GM18508 (cell line): Measurements from ENCODE around the gene PI4K2B.
"Not testable (repeated sequence)": the region's sequence is repeated elsewhere in the genome, so short reads cannot be mapped to it uniquely, and the experiment has no call there.

Experiments used
- ATAC-seq: cut with Tn5 transposase; IDR thresholded peaks from one replicate; pipeline ENCODE4 v1.9.1; 2021; ENCODE audit warnings: moderate number of reproducible peaks; ENCODE audit not compliant: insufficient read depth, unreplicated experiment

Gene PI4K2B

GRCh38 chr4:25302626-25303025, 68.8 kb downstream of the PI4K2B start:
- ATAC-seq: no peak

- ATAC-seq: no peak
These were observed 69.7 kb downstream of the PI4K2B start for GRCh38 chr4:25303578-25303977.

DNA sequence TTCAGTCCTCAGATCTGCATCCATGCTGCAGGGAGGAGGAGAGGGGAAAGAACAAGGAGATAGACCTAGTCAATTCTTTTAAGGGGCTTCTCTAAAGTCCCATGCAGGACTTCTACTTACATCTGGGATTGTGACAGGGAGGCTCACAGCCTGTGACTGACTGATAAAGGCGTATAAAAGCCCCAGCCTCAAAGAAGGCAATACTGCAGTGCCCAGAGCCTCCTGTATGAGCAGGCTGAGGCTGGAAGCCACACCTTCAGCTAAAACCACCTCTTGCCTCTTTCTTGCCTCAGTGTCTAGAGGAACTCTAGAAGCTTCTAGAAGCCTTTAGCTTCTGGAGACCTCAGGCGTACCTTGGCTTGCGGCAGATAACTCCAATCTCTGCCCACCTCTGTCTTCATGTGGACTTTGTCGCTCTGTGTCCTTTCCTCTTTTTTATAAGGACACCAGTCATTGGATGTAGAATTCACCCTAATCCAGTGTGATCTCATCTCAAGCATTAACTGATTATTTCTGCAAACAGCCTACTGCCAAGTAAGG, 72.8 kb downstream of the PI4K2B start:
- ATAC-seq: no peak

DNA sequence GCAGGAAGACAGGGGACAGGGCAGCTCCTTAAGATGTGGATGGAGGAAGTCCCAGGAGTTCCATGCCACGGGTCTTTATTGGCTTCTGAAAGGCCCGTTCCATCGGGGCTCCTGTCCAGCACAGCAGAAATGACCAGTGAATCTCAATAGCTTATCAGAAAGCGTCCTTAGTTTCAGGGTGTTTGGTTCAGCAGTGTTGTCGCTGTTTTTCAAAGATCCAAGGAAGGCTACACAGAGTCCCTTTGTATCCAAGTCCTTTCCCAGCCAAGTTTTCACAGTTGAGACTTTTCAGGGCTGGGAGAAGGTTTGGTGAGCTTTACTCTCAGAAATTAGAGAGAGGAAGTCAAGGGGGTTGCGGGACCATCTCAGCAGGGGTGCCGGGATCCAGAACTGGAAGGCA, 73.8 kb downstream of the PI4K2B start:
- ATAC-seq: no peak

DNA sequence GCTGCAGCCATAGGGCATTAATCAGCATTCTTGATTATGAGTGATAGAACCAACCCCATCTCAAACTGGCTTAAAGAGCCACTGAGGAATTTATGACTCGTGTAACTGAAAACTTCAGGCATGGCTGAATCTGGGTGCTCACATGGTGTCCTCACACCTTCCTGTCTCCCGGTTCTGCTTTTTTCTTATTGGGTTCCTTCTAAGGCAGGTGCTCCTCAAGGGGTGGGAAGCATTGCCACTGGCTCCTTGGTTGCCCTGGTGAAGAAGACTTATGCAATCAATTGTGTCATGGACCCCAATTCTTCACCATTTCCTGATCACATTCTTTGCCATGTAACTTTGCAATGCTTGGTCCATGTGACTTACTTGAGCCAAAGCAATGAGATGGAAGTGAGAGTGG, 74.5 kb downstream of the PI4K2B start:
- ATAC-seq: no peak

DNA sequence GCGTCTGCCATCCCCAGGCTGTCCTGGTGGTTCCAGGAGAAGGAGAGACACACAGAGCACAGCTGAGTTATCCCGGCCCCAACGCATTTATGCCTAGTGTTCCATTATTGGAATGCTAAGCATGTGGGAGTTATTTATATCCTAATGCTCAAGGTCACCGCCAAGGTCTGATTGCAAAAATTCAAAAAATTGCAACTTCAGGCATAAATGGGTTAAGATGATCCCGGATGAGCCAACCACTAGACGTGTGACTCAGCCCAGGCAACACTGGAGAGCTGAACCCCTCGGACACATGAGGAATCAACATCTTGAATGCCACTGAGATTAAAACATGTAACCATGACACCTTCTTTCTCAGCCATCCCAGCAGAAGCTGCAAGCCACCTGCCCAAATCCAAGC, 74.9 kb downstream of the PI4K2B start:
- ATAC-seq: no peak

- ATAC-seq: peak; percentile 41
These were observed 76.4 kb downstream of the PI4K2B start for GRCh38 chr4:25310066-25310802.

DNA sequence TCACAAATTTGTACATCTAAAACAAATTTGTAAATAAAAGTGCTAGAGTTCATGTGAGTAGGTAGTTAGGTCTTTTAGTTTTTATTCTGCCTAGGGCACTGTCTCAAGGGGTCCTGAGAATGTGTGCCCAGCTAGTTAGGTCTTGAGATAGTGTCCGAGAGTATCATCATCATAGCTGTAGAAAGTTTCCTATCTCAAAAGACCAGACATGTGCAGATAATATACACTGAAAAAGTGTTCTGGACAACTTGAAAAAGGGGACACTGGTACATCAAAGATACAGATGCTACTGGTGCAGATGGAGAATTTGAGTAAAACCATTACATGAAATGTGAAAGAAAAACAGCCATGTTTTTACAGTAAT, 77.0 kb downstream of the PI4K2B start:
- no peak for ATAC-seq

DNA sequence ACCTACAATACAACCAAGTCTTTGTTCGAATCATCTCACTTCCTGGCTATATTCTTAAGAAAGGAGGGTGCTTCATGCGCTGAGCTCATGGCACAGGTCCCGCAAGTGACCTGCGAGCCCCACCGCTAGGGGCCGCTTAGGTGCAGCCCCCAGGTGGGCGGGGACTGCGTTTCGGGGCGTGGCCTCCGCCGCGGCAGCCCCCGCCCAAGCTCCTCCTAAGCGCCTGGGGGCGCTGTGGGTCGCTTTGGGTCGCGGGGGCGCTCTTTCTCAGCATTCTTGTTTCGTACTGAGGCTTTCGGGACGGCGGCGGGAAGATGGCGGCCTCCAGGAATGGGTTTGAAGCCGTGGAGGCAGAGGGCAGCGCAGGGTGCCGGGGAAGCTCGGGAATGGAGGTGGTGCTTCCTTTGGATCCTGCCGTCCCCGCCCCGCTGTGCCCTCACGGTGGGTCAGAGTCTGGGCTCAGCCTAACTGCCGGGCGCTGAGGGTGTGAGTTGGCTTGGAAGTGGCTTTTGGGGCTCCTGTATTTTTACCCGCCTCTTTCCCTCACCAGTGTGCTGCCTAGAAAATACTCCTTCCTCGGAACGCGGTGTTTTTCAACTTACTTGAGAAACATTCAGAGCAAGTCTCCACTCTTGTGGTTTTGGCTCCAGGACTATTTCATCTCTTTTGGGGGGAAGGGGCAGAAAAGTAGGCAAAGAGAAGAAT, 78.8 kb downstream of the PI4K2B start, which contains the start of gene ZCCHC4:
Gene ZCCHC4 (plus strand): TSS at position 279 of the 705 bp plus-strand sequence. CDS start 36 bp downstream, at position 315.
- peak; percentile 74 for ATAC-seq

- no peak for ATAC-seq
These were observed 79.5 kb downstream of the PI4K2B start for GRCh38 chr4:25313201-25313895.

GRCh38 chr4:25320336-25320735, 86.5 kb downstream of the PI4K2B start:
- no peak for ATAC-seq

- no peak for ATAC-seq
These were observed 86.9 kb downstream of the PI4K2B start for GRCh38 chr4:25320773-25321172.

- ATAC-seq: no peak
These were observed 87.9 kb downstream of the PI4K2B start for GRCh38 chr4:25321703-25322102.

- not testable (repeated sequence) for ATAC-seq
These were observed 94.6 kb downstream of the PI4K2B start for GRCh38 chr4:25328463-25328862.
